Jurkat, Clone E6-1 (cell line): ENCODE results near the gene MACF1.
"Not testable (repeated sequence)": the region's sequence is repeated elsewhere in the genome, so short reads cannot be mapped to it uniquely, and the experiment has no call there.

Source experiments
- DNase-seq: peaks from one replicate; pipeline ENCODE4 v3.0.0-alpha.2; 2011; ENCODE audit warnings: low read depth, low spot score
- H3K4me3 ChIP-seq: 2 replicates; pipeline ENCODE4 v1.5.1; 2011; ENCODE audit warnings: mild to moderate bottlenecking, low read length, control low read depth, moderate library complexity

The MACF1 gene

GRCh38 chr1:39422614-39423013 lies 218.1 kb downstream of the MACF1 start:
- DNase-seq = no peak
- no peak overlapping the region for H3K4me3 ChIP-seq

GRCh38 chr1:39425151-39425550 lies 220.7 kb downstream of the MACF1 start:
- H3K4me3 ChIP-seq = no peak overlapping the region

GRCh38 chr1:39425634-39426033 lies 221.1 kb downstream of the MACF1 start:
- no peak overlapping the region for H3K4me3 ChIP-seq
- DNase-seq = no peak

More at GRCh38 chr1:39425151-39425550, 220.7 kb downstream of the MACF1 start:
- no peak for DNase-seq

- no peak for DNase-seq
- H3K4me3 ChIP-seq = no peak overlapping the region
Measured at GRCh38 chr1:39426346-39426745, 221.9 kb downstream of the MACF1 start.

DNA sequence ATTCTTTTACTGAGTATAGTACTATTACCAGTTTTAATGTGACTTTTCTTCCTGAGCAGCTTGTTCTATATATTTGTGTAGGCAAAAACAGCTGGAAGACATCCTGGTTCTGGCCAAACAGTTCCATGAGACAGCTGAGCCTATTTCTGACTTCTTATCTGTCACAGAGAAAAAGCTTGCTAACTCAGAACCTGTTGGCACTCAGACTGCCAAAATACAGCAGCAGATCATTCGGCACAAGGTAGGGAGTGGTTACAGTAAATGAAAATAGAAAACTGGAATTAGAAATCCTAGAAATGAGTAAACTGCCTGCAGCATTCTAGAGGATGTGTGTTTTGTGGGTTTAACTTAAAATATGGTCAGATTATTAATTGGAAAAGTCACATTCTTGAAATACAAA lies 222.9 kb downstream of the MACF1 start:
- DNase-seq = no peak
- H3K4me3 ChIP-seq = no peak overlapping the region

- no peak for DNase-seq
- H3K4me3 ChIP-seq = no peak overlapping the region
Measured at GRCh38 chr1:39427912-39428311, 223.4 kb downstream of the MACF1 start.

DNA sequence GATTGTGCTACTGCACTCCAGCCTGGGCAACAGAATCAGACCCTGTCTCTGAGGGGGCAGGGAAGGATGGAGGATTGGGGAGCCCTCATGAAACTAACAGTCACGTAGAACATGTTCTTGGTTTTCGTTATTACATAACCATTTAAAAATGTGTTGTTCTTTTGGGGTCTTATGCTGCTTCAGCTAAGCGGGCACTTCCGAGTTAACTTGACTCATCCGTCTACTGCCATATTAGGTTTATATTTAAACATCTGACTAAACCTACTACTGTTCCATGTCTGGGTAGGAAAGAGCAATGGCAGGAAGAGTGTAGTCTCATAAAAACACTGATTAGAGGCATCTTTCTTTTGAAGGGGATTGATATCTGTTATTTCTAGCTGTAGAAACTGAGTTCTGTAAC lies 227.4 kb downstream of the MACF1 start:
- H3K4me3 ChIP-seq = no peak overlapping the region
- DNase-seq = no peak

GRCh38 chr1:39434797-39435395 lies 230.4 kb downstream of the MACF1 start:
- DNase-seq = no peak
- no peak overlapping the region for H3K4me3 ChIP-seq

DNA sequence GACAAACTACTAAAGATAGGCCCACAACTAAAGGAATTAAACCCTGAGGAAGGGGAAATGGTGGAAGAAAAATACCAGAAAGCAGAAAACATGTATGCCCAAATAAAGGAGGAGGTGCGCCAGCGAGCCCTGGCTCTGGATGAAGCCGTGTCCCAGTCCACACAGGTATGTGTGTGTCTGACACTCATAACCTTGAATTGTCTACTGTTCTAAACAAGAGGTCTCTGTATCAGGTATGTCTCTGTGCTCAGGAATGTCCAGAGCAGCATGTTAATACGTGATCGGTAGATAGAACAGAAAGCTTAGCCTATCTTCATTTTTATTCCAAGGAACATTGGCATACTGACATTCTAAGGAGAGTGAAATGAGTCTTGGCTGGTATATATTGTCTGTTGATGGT lies 231.1 kb downstream of the MACF1 start:
- no peak for DNase-seq
- no peak overlapping the region for H3K4me3 ChIP-seq

DNA sequence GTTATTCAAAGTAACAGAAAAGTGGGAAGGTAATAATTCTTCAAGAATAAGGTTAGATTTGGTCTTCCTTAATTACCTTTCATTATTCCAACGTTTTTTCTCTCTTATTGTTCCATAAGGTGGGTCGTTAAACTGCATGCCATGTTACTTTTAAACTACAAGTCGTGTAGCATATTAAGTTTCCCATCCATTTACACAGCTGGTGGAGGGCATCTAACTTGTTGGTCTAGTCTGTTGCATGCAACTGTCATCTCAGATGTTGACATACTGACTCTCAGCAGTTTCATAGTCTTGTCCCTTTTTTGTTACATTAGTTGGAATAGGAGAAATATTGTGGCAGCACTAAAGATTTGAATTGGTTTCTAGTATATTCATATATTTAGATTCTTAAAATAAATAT lies 232.3 kb downstream of the MACF1 start:
- no peak overlapping the region for H3K4me3 ChIP-seq
- DNase-seq = no peak

- H3K4me3 ChIP-seq = no peak overlapping the region
- no peak for DNase-seq
Measured at GRCh38 chr1:39438042-39438441, 233.5 kb downstream of the MACF1 start.

GRCh38 chr1:39440856-39441255 lies 236.4 kb downstream of the MACF1 start:
- DNase-seq = no peak
- no peak overlapping the region for H3K4me3 ChIP-seq

DNA sequence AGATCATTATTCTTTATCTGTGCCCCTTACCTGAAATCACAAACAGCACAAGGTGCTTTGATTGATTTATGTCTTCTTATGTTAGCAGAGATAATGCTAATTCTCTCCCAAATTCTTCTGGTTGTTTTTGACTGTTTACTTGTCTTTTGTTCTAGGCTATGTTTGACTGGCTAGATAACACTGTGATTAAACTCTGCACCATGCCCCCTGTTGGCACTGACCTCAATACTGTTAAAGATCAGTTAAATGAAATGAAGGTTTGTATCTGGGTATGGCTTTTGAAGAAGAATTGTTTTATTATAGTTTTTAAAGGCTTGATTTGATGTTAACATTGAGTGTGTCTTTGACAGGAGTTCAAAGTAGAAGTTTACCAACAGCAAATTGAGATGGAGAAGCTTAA lies 237.3 kb downstream of the MACF1 start:
- no peak for DNase-seq
- no peak overlapping the region for H3K4me3 ChIP-seq

GRCh38 chr1:39445573-39445972 lies 241.1 kb downstream of the MACF1 start:
- no peak for DNase-seq
- H3K4me3 ChIP-seq = no peak overlapping the region

GRCh38 chr1:39446986-39447567 lies 242.6 kb downstream of the MACF1 start:
- DNase-seq = no peak
- H3K4me3 ChIP-seq = no peak overlapping the region

- DNase-seq, H3K4me3 ChIP-seq: not testable (repeated sequence)
Measured at GRCh38 chr1:39450041-39450440, 245.5 kb downstream of the MACF1 start.

DNA sequence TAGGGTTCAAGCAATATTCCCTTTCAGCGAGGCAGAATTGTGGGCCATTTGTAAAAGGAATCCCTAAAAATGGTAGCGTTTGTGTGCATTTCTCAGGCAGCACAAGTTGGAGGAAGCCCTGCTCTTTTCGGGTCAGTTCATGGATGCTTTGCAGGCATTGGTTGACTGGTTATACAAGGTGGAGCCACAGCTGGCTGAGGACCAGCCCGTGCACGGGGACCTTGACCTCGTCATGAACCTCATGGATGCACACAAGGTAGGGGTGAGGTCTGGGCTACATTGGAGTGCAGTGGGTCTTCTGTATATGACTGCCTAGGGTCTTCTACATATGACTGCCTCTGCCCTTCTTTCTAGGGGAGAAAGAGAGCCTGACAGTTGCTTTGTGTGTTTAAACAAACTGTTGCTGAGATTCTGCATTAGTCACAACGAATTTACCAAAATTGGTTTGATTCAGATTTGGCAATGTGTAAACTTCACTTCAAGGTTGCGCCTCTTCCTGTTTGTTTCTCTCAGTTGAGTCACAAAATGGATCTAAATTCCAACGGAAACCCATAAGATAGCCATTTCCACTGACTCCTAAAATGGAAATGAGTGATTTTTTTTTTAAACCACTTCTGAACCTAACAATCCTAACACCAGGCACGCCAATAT lies 246.6 kb downstream of the MACF1 start:
- DNase-seq = no peak
- H3K4me3 ChIP-seq = no peak overlapping the region

DNA sequence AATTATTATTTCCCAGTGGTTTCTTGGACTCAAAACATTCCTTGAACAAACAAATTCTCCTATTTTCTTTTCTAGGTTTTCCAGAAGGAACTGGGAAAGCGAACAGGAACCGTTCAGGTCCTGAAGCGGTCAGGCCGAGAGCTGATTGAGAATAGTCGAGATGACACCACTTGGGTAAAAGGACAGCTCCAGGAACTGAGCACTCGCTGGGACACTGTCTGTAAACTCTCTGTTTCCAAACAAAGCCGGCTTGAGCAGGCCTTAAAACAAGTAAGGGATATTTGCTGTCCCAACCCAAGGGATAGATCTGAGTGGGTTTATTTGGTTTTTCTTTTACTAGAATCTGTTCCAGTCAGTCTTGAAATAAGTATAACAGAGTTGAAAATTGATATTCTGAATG lies 247.6 kb downstream of the MACF1 start:
- DNase-seq = no peak
- no peak overlapping the region for H3K4me3 ChIP-seq

GRCh38 chr1:39452540-39452939 lies 248.0 kb downstream of the MACF1 start:
- H3K4me3 ChIP-seq = no peak overlapping the region
- no peak for DNase-seq

DNA sequence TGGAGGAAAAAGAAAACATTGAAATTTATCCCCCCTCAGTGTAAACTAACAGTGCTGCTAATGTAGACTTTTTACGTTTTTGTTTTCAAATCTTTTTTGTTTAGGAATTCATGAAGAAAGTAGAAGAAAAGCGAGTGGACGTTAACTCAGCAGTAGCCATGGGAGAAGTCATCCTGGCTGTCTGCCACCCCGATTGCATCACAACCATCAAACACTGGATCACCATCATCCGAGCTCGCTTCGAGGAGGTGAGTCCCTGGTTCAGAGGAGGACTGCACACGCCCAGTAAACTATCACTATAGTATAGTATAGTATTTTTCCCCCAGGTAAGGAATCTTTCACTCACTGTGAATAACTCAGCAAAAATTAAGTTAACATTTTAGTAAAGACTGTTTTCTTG lies 249.1 kb downstream of the MACF1 start:
- DNase-seq = no peak
- H3K4me3 ChIP-seq = no peak overlapping the region

DNA sequence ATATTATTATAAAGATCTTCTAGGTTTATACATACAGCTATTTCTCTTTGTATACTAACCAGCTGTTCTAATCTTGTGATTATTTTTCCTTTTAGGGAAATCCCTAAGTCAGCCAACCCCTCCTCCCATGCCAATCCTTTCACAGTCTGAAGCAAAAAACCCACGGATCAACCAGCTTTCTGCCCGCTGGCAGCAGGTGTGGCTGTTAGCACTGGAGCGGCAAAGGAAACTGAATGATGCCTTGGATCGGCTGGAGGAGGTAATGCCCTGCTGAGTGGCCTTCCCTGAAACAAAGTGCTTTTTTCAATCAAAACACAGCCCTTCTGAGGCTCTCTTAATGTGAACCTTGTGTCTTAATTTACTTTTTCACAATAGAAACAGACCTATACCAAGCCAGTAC lies 254.5 kb downstream of the MACF1 start:
- no peak for DNase-seq
- H3K4me3 ChIP-seq = no peak overlapping the region
